H1 (cell line): Measurements from ENCODE around the gene MIER3. TPM values are rescaled to one million over a fixed set of nuclear protein-coding genes. Genes with fewer than 3 reads are reported as not detected.

Experiments
- ASH2L ChIP-seq: fragments of 200-600, 300-600 bp; sonication (generic); IDR thresholded peaks from one replicate; pipeline ENCODE4 v1.7.1; 2017; ENCODE audit warnings: low read length
- CHD2 ChIP-seq: IDR thresholded peaks from 2 replicates; pipeline ENCODE4 v1.6.1; 2012; ENCODE audit warnings: low read length, improper control_type of control experiment
- GTF2F1 ChIP-seq: IDR thresholded peaks from 2 replicates; pipeline ENCODE4 v1.6.1; 2012; ENCODE audit warnings: low read depth, low read length, improper control_type of control experiment, borderline replicate concordance
- HDAC2 ChIP-seq, 2 experiments: fragments of 300-600 bp in 1 of 2; sonication (generic) in 1 of 2; IDR thresholded peaks; 2 replicates each; pipeline ENCODE4 v1.6.1; 2011 to 2012; ENCODE audit warnings: low read depth in 2 of 2, low read length in 2 of 2, mild to moderate bottlenecking in 2 of 2, moderate library complexity in 2 of 2, borderline replicate concordance in 1 of 2, inconsistent platforms in 1 of 2
- KDM1A ChIP-seq: fragments of 200-600, 300-600 bp; sonication (generic); IDR thresholded peaks from 2 replicates; pipeline ENCODE4 v1.7.1; 2016; ENCODE audit warnings: mild to moderate bottlenecking, low read length, borderline replicate concordance
- KDM4A ChIP-seq: IDR thresholded peaks from one replicate; pipeline ENCODE4 v1.7.1; 2012; ENCODE audit warnings: low read depth, mild to moderate bottlenecking, moderate library complexity, low read length, inconsistent platforms; ENCODE audit not compliant: severe bottlenecking
- MAFK ChIP-seq: IDR thresholded peaks from 2 replicates; pipeline ENCODE4 v1.6.1; 2012; ENCODE audit warnings: low read depth, mild to moderate bottlenecking, improper control_type of control experiment, low read length
- POU5F1 ChIP-seq: IDR thresholded peaks from 2 replicates; pipeline ENCODE4 v1.6.1; 2011; ENCODE audit warnings: low read depth, mild to moderate bottlenecking, low read length, moderate library complexity
- RAD21 ChIP-seq, 2 experiments: IDR thresholded peaks in 1 of 2; conservative IDR thresholded peaks in 1 of 2; 2 replicates each; pipeline ENCODE4 v1.6.1; 2011; ENCODE audit warnings: low read depth in 2 of 2, low read length in 2 of 2, improper control_type of control experiment in 1 of 2, inconsistent platforms in 1 of 2, mild to moderate bottlenecking in 1 of 2, moderate library complexity in 1 of 2
- RXRA ChIP-seq: IDR thresholded peaks from 2 replicates; pipeline ENCODE4 v1.6.1; 2011; ENCODE audit warnings: low read depth, mild to moderate bottlenecking, low read length, moderate library complexity; ENCODE audit not compliant: insufficient read depth
- SAP30 ChIP-seq: fragments of 300-600 bp; sonication (generic); IDR thresholded peaks from 2 replicates; pipeline ENCODE4 v1.7.1; 2012; ENCODE audit warnings: low read length, moderate library complexity, mild to moderate bottlenecking, inconsistent platforms; ENCODE audit not compliant: insufficient read depth, insufficient replicate concordance
- SIRT6 ChIP-seq: IDR thresholded peaks from one replicate; pipeline ENCODE4 v1.7.1; 2012; ENCODE audit warnings: low read length, inconsistent platforms
- SRF ChIP-seq: IDR thresholded peaks from 2 replicates; pipeline ENCODE4 v1.6.1; 2011; ENCODE audit warnings: mild to moderate bottlenecking, low read depth, low read length, moderate library complexity
- SUZ12 ChIP-seq: fragments of 200-600 bp; sonication (generic); IDR thresholded peaks from 2 replicates; pipeline ENCODE4 v1.6.1; 2012; ENCODE audit warnings: mild to moderate bottlenecking, inconsistent platforms, low read length, moderate library complexity, mixed read lengths
- TCF12 ChIP-seq: IDR thresholded peaks from 2 replicates; pipeline ENCODE4 v1.6.1; 2011; ENCODE audit warnings: low read depth, mild to moderate bottlenecking, low read length
- TEAD4 ChIP-seq: IDR thresholded peaks from 2 replicates; pipeline ENCODE4 v1.6.1; 2012; ENCODE audit warnings: low read depth, low read length, inconsistent platforms, mixed read lengths
- ZNF274 ChIP-seq: IDR thresholded peaks from 2 replicates; pipeline ENCODE4 v1.7.0; 2012; ENCODE audit warnings: low read length, borderline replicate concordance; ENCODE audit errors: extremely low read depth
- polyA plus RNA-seq, 7 experiments: library from polyadenylated mRNA; depleted of rRNA in 3 of 7; stranded (reverse) in 5 of 7; unstranded in 2 of 7; fragments of >200 nt in 5 of 7; fragments of 200-250 nt in 2 of 7; gene quantifications; 1 replicate in 5 of 7; 2 replicates in 1 of 7; 4 replicates in 1 of 7; pipeline versions ENCODE4 v1.2.1 to v1.2.3, GENCODE V29; 2011 to 2013; ENCODE audit warnings: missing spikeins in 2 of 7, mixed read lengths in 2 of 7
- total RNA-seq: library from RNA; stranded (reverse); fragmentation: NEBNext Ultra II Directional; extraction: Animal tissue kit (Norgen Biotek cat#: 25700); gene quantifications from 2 replicates; pipeline ENCODE4 v1.2.1, GENCODE V29; 2021
- TF ChIP-seq, protein P1 (sequence below): IDR thresholded peaks from 2 replicates; pipeline ENCODE4 v1.6.1; 2012; ENCODE audit warnings: low read length, inconsistent platforms

The MIER3 gene
- total and polyA plus RNA-seq, 2 of the 8 experiments (the other 6 are each of a cell fraction or from before 2014, with no cell fraction given) = 9.6 to 33.3 TPM

DNA sequence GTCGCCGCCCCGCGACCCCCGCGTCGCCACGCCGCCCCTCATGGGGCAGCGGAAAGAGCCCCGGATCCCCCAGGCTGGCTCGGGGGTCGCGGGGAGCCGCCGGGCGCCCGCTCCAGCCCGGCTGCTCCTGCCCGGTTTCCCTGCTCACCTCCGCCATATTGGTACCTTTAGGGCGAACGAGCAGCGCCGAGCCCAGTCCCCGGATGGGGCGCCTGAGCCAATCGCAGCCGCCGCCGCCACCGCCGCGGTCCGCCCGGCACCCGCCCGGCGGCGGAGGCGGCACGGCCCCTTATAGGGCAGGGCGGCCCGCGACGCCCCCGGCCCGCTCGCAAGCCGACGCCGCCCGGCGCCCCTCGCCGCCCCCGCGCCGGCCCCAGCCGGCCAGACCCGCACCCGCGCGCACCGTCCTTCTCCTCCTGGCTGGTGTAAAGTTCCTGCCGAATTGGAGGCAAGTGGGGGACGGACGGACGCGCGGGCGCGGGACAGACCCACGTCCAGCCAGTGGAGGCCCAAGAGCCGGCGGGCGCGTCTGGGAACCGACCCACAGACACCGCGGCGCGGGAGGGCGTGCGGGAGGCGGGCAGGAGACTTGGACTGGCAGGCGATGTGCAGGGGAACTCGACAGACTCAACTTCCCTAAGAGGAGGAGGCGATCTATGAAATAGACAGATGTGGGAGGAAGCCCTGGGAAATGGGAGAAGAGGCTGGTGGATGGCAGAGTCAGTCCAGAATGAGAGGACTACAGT lies at the start of gene MIER3 (continued):
- TF ChIP-seq RAD21 (IDR thresholded peaks at IDR 0.05 in 1 of 2, conservative IDR thresholded peaks at IDR 0.05 in 1 of 2; ENCODE audit: low read depth in 2 of 2, low read length in 2 of 2) (no peak), HDAC2 (IDR thresholded peaks at IDR 0.05; ENCODE audit: borderline replicate concordance in 1 of 2, low read depth in 2 of 2, low read length in 2 of 2) (no peak), TEAD4 (no peak), MAFK (no peak), KDM1A (no peak), KDM4A (peak; percentile 71), RXRA (no peak), CHD2 (no peak), ZNF274 (no peak), SAP30 (no peak), SIRT6 (no peak), POU5F1 (no peak), GTF2F1 (no peak), TCF12 (no peak), SRF (no peak), SUZ12 (no peak), ASH2L (peak; percentile 17)
- TF ChIP-seq, protein P1, sequence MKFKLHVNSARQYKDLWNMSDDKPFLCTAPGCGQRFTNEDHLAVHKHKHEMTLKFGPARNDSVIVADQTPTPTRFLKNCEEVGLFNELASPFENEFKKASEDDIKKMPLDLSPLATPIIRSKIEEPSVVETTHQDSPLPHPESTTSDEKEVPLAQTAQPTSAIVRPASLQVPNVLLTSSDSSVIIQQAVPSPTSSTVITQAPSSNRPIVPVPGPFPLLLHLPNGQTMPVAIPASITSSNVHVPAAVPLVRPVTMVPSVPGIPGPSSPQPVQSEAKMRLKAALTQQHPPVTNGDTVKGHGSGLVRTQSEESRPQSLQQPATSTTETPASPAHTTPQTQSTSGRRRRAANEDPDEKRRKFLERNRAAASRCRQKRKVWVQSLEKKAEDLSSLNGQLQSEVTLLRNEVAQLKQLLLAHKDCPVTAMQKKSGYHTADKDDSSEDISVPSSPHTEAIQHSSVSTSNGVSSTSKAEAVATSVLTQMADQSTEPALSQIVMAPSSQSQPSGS = no peak
